HG02884 (cell line): ENCODE results near the gene TBC1D25.

Experiments
- ATAC-seq: cut with Tn5 transposase; IDR thresholded peaks from one replicate; pipeline ENCODE4 v1.9.1; 2021; ENCODE audit warnings: mild to moderate bottlenecking, moderate library complexity; ENCODE audit not compliant: unreplicated experiment

Gene TBC1D25

GRCh38 chrX:48597353-48598264 is 58.1 kb downstream of the TBC1D25 start, which contains the start of gene WDR13:
WDR13 (plus strand) TSS chrX:48597492; CDS start chrX:48597997, 505 bp downstream.
- ATAC-seq, result peak; percentile 67

GRCh38 chrX:48598614-48599013 is 59.1 kb downstream of the TBC1D25 start:
- ATAC-seq, result no peak

DNA sequence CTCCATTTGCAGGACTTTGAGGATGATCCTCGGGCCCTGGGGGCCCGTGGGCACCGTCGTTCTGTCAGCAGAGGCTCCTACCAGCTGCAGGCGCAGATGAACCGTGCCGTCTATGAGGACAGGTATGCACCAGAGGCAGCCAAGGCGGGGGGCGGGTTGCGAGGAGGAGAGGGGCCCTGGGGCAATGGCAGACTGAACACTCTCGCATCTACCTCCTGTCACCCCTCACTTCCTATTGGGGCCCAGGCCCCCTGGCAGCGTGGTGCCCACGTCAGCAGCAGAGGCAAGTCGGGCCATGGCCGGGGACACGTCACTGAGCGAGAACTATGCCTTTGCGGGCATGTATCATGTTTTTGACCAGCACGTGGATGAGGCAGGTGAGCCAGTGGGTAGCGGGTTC is 59.8 kb downstream of the TBC1D25 start:
- ATAC-seq, result no peak

DNA sequence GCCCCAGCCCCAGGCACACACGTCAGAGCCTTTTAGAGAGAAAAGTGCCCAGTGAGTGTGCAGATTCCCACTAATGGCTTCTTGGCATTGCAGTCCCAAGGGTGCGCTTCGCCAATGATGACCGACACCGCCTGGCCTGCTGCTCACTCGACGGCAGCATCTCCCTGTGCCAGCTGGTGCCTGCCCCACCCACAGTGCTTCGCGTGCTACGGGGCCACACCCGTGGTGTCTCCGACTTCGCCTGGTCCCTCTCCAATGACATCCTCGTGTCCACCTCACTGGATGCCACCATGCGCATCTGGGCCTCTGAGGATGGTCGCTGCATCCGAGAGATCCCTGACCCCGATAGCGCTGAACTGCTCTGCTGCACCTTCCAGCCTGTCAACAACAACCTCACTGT is 60.7 kb downstream of the TBC1D25 start:
- ATAC-seq, result no peak

GRCh38 chrX:48601741-48602394 is 62.4 kb downstream of the TBC1D25 start:
- ATAC-seq, result no peak

GRCh38 chrX:48604701-48605100 is 65.2 kb downstream of the TBC1D25 start:
- no peak for ATAC-seq

- ATAC-seq, result no peak
These were observed 66.6 kb downstream of the TBC1D25 start for GRCh38 chrX:48606091-48606490.

DNA sequence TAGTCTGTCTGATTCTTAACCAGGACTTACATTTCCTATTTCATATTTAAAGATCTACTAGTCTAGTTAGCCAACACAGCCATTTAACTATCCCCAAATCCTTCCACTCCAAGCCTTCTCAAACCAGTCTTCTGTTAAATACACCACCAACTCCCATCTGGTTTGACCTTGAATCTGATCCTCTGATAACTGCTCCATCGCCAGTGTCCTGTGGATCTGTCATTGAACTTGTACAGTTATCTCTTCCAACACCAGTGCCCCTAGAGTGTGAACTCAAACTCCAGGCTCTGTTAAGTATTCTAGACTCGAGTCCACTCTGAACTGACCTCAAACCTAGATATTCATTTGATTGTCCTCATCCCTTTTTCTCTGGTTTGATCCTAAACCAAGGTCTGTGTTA is 72.2 kb downstream of the TBC1D25 start:
- no peak for ATAC-seq
